ENCODE data around the gene SLC25A38. TPM values are rescaled to one million over a fixed set of nuclear protein-coding genes. Genes with fewer than 3 reads are reported as not detected.

Gene SLC25A38
- total and polyA plus RNA-seq, 10 of the 15 experiments (the other 5 are each of a cell fraction or from before 2014, with no cell fraction given): 15.2 to 55.2 (median 39.2) TPM

DNA sequence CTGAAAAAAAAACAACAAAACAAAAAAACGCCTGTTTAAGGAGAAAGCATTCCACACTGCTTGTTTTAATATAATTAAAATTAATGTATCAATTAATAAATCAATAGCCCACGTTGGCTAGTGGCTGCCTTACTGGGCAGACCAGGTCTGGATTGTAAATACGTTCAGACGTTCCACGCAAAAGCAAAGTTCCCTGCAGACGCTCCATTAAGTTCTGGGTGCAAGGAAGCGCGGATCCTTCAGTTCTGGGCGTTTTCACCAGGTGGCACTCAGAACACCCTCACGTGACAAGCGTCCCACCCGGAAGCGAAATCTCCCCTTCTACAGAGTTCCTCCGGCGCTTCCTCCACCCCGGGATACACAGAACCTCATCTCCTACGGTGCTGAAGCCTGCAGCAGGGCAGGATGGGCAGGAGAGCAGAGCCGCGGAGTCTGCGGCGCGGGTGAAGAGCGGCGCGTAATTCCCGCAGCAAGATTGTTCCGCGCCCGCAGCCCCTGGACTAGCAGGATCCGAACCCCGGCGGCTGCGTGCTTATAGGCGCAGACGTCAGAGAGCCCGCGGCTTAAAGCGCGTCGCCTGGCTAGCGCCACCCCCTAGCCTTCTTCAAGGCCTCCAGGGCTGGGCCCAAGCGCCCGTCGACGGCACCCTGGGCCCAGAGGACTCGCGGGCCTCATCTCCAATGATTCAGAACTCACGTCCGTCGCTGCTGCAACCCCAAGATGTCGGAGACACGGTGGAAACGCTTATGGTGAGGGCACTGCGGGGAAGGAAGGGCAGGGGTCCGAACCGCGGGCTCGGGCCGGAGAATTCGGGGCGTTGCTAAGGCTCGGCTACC is at the start of gene SLC25A38 (continued):
- TF ChIP-seq, protein P1, sequence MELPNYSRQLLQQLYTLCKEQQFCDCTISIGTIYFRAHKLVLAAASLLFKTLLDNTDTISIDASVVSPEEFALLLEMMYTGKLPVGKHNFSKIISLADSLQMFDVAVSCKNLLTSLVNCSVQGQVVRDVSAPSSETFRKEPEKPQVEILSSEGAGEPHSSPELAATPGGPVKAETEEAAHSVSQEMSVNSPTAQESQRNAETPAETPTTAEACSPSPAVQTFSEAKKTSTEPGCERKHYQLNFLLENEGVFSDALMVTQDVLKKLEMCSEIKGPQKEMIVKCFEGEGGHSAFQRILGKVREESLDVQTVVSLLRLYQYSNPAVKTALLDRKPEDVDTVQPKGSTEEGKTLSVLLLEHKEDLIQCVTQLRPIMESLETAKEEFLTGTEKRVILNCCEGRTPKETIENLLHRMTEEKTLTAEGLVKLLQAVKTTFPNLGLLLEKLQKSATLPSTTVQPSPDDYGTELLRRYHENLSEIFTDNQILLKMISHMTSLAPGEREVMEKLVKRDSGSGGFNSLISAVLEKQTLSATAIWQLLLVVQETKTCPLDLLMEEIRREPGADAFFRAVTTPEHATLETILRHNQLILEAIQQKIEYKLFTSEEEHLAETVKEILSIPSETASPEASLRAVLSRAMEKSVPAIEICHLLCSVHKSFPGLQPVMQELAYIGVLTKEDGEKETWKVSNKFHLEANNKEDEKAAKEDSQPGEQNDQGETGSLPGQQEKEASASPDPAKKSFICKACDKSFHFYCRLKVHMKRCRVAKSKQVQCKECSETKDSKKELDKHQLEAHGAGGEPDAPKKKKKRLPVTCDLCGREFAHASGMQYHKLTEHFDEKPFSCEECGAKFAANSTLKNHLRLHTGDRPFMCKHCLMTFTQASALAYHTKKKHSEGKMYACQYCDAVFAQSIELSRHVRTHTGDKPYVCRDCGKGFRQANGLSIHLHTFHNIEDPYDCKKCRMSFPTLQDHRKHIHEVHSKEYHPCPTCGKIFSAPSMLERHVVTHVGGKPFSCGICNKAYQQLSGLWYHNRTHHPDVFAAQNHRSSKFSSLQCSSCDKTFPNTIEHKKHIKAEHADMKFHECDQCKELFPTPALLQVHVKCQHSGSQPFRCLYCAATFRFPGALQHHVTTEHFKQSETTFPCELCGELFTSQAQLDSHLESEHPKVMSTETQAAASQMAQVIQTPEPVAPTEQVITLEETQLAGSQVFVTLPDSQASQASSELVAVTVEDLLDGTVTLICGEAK (IDR thresholded peaks at IDR 0.05; ENCODE audit: borderline replicate concordance): peak; percentile 78; the same call in 1 of the 2 replicates
- TF ChIP-seq RCOR1 (conservative IDR thresholded peaks at IDR 0.05; ENCODE audit: low read depth, low read length): no peak
- TF ChIP-seq, protein P2, sequence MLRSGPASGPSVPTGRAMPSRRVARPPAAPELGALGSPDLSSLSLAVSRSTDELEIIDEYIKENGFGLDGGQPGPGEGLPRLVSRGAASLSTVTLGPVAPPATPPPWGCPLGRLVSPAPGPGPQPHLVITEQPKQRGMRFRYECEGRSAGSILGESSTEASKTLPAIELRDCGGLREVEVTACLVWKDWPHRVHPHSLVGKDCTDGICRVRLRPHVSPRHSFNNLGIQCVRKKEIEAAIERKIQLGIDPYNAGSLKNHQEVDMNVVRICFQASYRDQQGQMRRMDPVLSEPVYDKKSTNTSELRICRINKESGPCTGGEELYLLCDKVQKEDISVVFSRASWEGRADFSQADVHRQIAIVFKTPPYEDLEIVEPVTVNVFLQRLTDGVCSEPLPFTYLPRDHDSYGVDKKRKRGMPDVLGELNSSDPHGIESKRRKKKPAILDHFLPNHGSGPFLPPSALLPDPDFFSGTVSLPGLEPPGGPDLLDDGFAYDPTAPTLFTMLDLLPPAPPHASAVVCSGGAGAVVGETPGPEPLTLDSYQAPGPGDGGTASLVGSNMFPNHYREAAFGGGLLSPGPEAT (IDR thresholded peaks at IDR 0.05; ENCODE audit: low read depth): peak; percentile 71; the same call in 1 of the 2 replicates
- TF ChIP-seq TARDBP (IDR thresholded peaks at IDR 0.05; ENCODE audit: borderline replicate concordance): no peak
- TF ChIP-seq MYC (IDR thresholded peaks at IDR 0.05; ENCODE audit: insufficient read depth, insufficient read length, insufficient replicate concordance, low read length, severe bottlenecking): no peak
- TF ChIP-seq RUNX3 (IDR thresholded peaks at IDR 0.05; ENCODE audit: low read length): no peak
- TF ChIP-seq RFX5 (IDR thresholded peaks at IDR 0.05; ENCODE audit: low read depth, low read length): no peak
- TF ChIP-seq NRF1 (conservative IDR thresholded peaks at IDR 0.05; ENCODE audit: low read depth, low read length): no peak
- TF ChIP-seq TCF12 (IDR thresholded peaks at IDR 0.05; ENCODE audit: low read depth, low read length): 0 out of 2 replicates have a peak, but pooled peaks have one; percentile 28
- TF ChIP-seq MXI1 (IDR thresholded peaks at IDR 0.05; ENCODE audit: low read depth, low read length): no peak
- no peak for TF ChIP-seq NFYA (IDR thresholded peaks at IDR 0.05; ENCODE audit: borderline replicate concordance, low read depth, low read length)
- TF ChIP-seq ZNF384 (IDR thresholded peaks at IDR 0.05; ENCODE audit: borderline replicate concordance, low read depth, low read length): no peak
- TF ChIP-seq BACH1 (IDR thresholded peaks at IDR 0.05; ENCODE audit: borderline replicate concordance): no peak
- TF ChIP-seq LARP7 (IDR thresholded peaks at IDR 0.05): no peak
- no peak for TF ChIP-seq FOXM1 (IDR thresholded peaks at IDR 0.05; ENCODE audit: low read depth, low read length)
- TF ChIP-seq PAX5 (IDR thresholded peaks at IDR 0.05; ENCODE audit: borderline replicate concordance, low read depth, low read length): no peak
- TF ChIP-seq, protein P3, sequence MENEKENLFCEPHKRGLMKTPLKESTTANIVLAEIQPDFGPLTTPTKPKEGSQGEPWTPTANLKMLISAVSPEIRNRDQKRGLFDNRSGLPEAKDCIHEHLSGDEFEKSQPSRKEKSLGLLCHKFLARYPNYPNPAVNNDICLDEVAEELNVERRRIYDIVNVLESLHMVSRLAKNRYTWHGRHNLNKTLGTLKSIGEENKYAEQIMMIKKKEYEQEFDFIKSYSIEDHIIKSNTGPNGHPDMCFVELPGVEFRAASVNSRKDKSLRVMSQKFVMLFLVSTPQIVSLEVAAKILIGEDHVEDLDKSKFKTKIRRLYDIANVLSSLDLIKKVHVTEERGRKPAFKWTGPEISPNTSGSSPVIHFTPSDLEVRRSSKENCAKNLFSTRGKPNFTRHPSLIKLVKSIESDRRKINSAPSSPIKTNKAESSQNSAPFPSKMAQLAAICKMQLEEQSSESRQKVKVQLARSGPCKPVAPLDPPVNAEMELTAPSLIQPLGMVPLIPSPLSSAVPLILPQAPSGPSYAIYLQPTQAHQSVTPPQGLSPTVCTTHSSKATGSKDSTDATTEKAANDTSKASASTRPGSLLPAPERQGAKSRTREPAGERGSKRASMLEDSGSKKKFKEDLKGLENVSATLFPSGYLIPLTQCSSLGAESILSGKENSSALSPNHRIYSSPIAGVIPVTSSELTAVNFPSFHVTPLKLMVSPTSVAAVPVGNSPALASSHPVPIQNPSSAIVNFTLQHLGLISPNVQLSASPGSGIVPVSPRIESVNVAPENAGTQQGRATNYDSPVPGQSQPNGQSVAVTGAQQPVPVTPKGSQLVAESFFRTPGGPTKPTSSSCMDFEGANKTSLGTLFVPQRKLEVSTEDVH (IDR thresholded peaks at IDR 0.05; ENCODE audit: low read depth, partially characterized antibody): peak; percentile 66
- no peak for TF ChIP-seq EZH2 (IDR thresholded peaks at IDR 0.05; ENCODE audit: borderline replicate concordance, control insufficient read depth, low read depth, low read length)
- no peak for TF ChIP-seq JUND (IDR thresholded peaks at IDR 0.05; ENCODE audit: low read depth, low read length)
- no peak for TF ChIP-seq SUZ12 (IDR thresholded peaks at IDR 0.05; ENCODE audit: unreplicated experiment)
- no peak for TF ChIP-seq NR2C2 (IDR thresholded peaks at IDR 0.05; ENCODE audit: borderline replicate concordance, control insufficient read depth, insufficient read length, low read depth)
